Measurements from ENCODE around the gene AHDC1. TPM values are rescaled to one million over a fixed set of nuclear protein-coding genes. Genes with fewer than 3 reads are reported as not detected.
"Not testable (repeated sequence)": the region's sequence is repeated elsewhere in the genome, so short reads cannot be mapped to it uniquely, and the experiment has no call there.

Gene AHDC1
- polyA plus RNA-seq, 3 donors from 2014 or later = 1.2 to 6.3 TPM; not detected in 1

- Mint-ChIP-seq H3K27me3 (ENCODE audit: low read depth in 3 of 3) (peaks cover 4 to 20% (median 8%) of the 10 kb centered on the region in 3 donors), H3K27ac (peak overlapping the region in 2 of 6 donors; percentile 12 to 36), H3K4me3 (no peak overlapping the region), H3K9me3 (no peaks in the 10 kb centered on the region), H3K36me3 (no peaks in the 10 kb centered on the region), H3K4me1 (peaks cover 36 to 46% of the 10 kb centered on the region in 2 donors)
- DNase-seq = no peak
Observed at GRCh38 chr1:27638805-27639204, 34.9 kb upstream of the AHDC1 start.

DNA sequence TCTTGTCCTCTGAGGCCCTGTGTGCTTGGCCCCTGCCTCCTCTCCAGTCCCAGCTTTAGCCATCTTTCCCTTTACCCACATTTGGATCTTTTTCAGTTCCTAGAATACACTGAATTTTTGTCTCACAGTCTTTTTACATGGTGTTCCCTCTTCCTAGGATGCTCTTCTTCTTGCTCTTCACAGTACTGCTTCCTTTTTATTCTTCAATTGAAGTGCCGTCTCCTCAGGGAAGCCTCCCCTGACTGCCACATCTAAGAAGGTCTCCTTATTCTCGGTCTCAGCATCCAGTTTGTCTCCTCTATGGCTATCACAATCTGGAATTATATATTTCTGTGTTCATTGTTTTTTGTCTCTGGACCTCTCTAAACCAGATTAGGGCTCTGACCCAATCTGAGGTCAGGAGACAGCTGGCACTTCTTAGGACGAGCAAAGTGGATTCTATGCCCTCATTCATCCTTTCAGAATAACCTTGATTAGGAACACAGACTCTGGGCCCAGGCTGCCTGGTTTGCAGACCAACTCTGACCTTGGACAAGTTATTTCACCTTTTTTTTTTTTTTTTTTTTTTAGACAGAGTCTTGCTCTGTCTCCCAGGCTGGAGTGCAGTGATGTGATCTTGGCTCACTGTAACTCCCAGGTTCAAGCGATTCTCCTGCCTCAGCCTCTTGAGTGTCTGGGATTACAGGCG, 34.2 kb upstream of the AHDC1 start:
- H3K9me3 Mint-ChIP-seq = no peaks in the 10 kb centered on the region
- no peak for DNase-seq
- no peaks in the 10 kb centered on the region for H3K36me3 Mint-ChIP-seq
- peaks cover 4 to 22% (median 9%) of the 10 kb centered on the region in 3 donors for H3K27me3 Mint-ChIP-seq (ENCODE audit: low read depth in 3 of 3)
- H3K4me3 Mint-ChIP-seq = no peak overlapping the region
- H3K4me1 Mint-ChIP-seq = peaks cover 36 to 46% of the 10 kb centered on the region in 2 donors
- H3K27ac Mint-ChIP-seq = peak overlapping the region; percentile 25 to 92 (median 65)

DNA sequence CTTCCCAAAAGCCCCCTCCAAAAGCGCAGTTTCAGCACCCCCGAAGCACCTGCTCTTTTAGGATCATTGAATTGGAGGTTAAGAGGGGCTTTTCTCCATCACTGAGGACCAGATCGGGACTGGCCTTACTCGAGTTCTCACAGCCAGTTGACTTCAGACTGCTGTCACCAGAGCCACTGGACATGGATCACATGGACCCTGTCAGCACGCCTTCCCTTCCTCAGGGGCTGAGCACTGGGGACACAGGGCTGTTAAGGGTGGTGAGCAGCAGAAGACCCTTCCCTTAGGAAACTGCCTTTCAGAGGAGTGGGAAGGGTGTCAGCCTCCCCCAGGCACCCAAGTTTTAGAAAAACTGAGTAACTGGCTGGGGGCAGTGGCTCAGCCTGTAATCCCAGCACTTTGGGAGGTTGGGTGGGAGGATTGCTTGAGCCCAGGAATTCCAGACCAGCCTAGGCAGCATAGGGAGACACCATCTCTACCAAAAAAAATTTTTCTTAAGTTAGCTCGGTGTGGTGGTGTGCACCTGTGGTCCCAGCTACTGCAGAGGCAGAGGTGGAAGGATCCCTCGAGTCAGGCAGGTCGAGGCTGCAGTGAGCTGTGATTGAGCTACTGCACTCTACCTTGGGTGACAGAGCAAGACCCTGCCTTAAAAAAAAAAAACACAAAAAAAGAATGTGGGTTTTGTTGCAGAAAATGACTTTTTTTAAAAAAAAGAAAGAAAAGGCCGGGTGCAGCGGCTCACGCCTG, 31.6 kb upstream of the AHDC1 start:
- H3K4me1 Mint-ChIP-seq = peaks cover 62 to 72% of the 10 kb centered on the region in 2 donors
- no peak for DNase-seq
- no peaks in the 10 kb centered on the region for H3K9me3 Mint-ChIP-seq
- peak overlapping the region; percentile 71 to 97 (median 92) for H3K27ac Mint-ChIP-seq
- peak overlapping the region; percentile 68 to 89 (median 76) for H3K4me3 Mint-ChIP-seq
- no peaks in the 10 kb centered on the region for H3K36me3 Mint-ChIP-seq
- peaks cover 4 to 27% (median 9%) of the 10 kb centered on the region in 3 donors for H3K27me3 Mint-ChIP-seq (ENCODE audit: low read depth in 3 of 3)

- no peaks in the 10 kb centered on the region for H3K36me3 Mint-ChIP-seq
- peaks cover 68 to 78% of the 10 kb centered on the region in 2 donors for H3K4me1 Mint-ChIP-seq
- peak in 1 of 3 donors; percentile 36 for DNase-seq
- peak within 1 kb of the TSS; percentile 86 to 97 (median 93) for H3K27ac Mint-ChIP-seq
- H3K4me3 Mint-ChIP-seq = peak within 1 kb of the TSS; percentile 81 to 89 (median 86)
- H3K9me3 Mint-ChIP-seq = no peaks in the 10 kb centered on the region
- peaks cover 4 to 26% (median 9%) of the 10 kb centered on the region in 3 donors for H3K27me3 Mint-ChIP-seq (ENCODE audit: low read depth in 3 of 3)
Observed at GRCh38 chr1:27634985-27635367, 31.0 kb upstream of the AHDC1 start, which contains the start of gene FGR. Gene FGR (minus strand): TSS chr1:27635185. CDS start chr1:27623916, 11,269 bp downstream.

DNA sequence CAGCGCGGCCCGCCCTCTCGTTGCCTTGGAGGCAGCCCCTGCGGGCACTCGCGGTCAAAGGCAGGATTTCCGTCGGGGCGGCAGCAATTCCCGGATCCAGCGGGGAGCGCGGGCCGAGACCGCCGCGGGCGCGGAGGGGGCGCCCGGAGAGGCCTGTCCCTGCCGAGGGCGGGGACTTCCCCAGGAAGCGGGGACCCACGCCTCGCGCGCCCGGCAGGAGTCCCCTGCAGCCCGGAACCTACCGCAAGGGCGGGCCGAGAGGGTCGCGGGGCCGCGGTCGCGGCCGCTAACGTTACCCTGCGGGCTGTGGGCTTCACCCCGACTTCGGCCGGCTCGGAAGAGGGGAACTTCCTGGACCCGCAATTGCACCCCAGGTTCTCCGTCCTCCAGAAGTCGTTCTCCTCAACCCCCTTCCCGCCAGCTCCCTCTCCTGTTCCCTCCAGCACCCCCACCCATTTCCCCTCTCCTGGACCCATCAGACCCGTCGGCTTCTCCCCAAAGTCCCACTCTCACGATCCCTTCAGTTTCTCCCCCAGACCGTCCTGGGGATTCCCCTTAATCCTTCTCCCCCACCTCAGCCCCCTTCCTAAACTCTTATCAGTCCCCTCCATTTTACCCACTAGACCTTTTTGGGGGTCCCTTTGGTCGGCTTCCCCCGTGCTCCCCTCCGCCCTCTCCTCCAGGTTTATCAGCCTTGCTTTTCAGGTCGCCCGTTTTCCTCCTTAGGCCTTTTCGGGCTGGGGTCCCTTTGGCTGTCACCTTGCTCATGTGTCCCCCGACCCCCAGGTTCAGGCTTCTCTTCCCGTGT, 30.4 kb upstream of the AHDC1 start:
- Mint-ChIP-seq H3K27me3 (ENCODE audit: low read depth in 3 of 3) (peaks cover 7 to 25% (median 9%) of the 10 kb centered on the region in 3 donors), H3K27ac (peak overlapping the region; percentile 86 to 96 (median 93)), H3K4me1 (peaks cover 74 to 84% of the 10 kb centered on the region in 2 donors), H3K9me3 (no peaks in the 10 kb centered on the region), H3K36me3 (no peaks in the 10 kb centered on the region), H3K4me3 (peak overlapping the region; percentile 81 to 89 (median 86))
- DNase-seq = peak; percentile 73 to 78 (median 74)

GRCh38 chr1:27633640-27634176, 29.8 kb upstream of the AHDC1 start:
- Mint-ChIP-seq H3K27ac (peak overlapping the region; percentile 87 to 98 (median 95)), H3K4me1 (peaks cover 76 to 91% of the 10 kb centered on the region in 2 donors), H3K36me3 (no peaks in the 10 kb centered on the region), H3K4me3 (peak overlapping the region; percentile 79 to 86 (median 83)), H3K27me3 (ENCODE audit: low read depth in 3 of 3) (peaks cover 8 to 25% (median 9%) of the 10 kb centered on the region in 3 donors), H3K9me3 (no peaks in the 10 kb centered on the region)
- DNase-seq = no peak

GRCh38 chr1:27633298-27633610, 29.3 kb upstream of the AHDC1 start:
- no peaks in the 10 kb centered on the region for H3K9me3 Mint-ChIP-seq
- DNase-seq = no peak
- peak overlapping the region; percentile 79 to 86 (median 83) for H3K4me3 Mint-ChIP-seq
- H3K27me3 Mint-ChIP-seq (ENCODE audit: low read depth in 3 of 3) = peaks cover 9 to 25% (median 10%) of the 10 kb centered on the region in 3 donors
- peak overlapping the region; percentile 87 to 98 (median 95) for H3K27ac Mint-ChIP-seq
- H3K4me1 Mint-ChIP-seq = peaks cover 80 to 94% of the 10 kb centered on the region in 2 donors
- H3K36me3 Mint-ChIP-seq = no peaks in the 10 kb centered on the region

DNA sequence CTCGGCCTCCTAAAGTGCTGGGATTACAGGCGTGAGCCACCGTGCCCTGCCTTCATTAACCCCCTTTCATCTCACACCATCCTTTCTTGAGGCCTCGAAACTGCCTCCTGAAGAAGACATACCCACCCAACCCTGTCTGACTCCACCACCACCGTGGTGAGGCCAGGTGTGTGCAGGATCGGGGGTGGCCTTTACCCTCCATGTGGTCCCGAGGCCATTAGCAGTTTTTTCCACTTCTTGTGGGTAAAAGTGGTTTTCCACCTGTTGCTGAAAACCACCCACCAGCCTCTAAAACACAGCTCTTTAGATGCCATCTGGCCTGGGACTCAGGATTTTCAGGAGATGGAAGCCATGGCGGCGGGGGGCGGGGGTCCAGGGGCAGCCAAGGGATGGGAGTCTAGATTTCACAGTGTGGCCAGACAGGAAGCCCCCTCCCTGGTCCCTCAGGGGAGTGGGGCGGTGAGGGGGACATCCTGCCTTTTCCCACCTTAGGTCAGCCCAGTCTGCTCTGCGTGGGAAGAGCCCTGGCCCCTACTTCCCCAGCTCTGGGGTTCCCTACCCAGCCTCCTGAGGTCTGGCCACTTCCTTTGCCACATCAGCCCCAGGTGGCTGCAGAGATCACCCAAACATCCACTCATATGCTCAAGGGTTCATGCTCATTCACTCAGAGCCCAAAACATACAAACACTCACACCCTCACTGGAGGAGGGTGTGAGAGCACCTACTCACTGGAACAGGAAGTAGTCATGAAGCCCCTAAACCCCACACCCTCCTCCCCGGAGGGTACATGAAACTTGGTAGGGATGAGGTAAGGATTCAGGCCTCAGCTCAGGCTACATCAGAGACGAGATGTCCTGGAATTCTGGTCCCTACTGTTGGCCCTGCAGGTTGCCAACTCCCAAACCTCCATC, 28.7 kb upstream of the AHDC1 start:
- Mint-ChIP-seq H3K4me3 (peak overlapping the region; percentile 79 to 86 (median 83)), H3K27ac (peak overlapping the region; percentile 87 to 98 (median 95)), H3K36me3 (no peaks in the 10 kb centered on the region), H3K9me3 (no peaks in the 10 kb centered on the region), H3K4me1 (peaks cover 84 to 91% of the 10 kb centered on the region in 2 donors), H3K27me3 (ENCODE audit: low read depth in 3 of 3) (peaks cover 9 to 23% (median 10%) of the 10 kb centered on the region in 3 donors)
- DNase-seq = peak; percentile 56 to 64 (median 63)

DNA sequence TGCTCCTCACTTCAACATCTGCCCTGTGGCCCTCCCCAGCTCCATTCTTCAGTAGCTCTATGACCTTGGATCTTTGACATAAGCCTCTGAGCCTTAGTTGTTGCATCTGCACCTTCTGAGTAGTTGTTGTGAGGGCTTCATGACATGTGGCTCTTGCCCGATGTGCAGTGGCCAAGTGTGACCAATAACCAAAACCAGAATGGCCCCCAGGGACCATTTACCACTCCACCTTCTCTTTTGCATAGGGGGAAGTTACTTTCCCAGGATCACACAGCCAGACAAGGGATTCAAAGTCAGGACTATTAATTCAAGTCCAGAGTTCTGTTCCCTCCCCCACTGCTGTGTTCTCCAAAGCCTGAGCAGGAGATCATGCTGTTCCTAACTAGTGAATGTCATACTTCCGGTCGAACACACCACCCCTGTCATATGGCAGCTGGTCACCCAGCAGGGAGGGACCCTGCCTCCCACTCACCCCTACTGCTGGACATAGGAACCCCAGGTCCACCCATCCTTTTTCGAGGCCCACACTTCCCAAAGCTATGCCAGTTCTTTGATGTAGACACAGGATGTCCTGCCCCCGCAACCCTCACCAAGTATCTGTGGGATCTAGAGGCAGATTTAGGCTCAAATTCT, 27.0 kb upstream of the AHDC1 start:
- peaks cover 85 to 91% of the 10 kb centered on the region in 2 donors for H3K4me1 Mint-ChIP-seq
- DNase-seq = no peak
- H3K9me3 Mint-ChIP-seq = no peaks in the 10 kb centered on the region
- peaks cover 0 to 3% (median 3%) of the 10 kb centered on the region in 3 donors for H3K36me3 Mint-ChIP-seq
- H3K27ac Mint-ChIP-seq = peak overlapping the region; percentile 87 to 98 (median 95)
- H3K27me3 Mint-ChIP-seq (ENCODE audit: low read depth in 3 of 3) = peaks cover 5 to 14% (median 10%) of the 10 kb centered on the region in 3 donors
- H3K4me3 Mint-ChIP-seq = peak overlapping the region; percentile 78 to 86 (median 80)

DNA sequence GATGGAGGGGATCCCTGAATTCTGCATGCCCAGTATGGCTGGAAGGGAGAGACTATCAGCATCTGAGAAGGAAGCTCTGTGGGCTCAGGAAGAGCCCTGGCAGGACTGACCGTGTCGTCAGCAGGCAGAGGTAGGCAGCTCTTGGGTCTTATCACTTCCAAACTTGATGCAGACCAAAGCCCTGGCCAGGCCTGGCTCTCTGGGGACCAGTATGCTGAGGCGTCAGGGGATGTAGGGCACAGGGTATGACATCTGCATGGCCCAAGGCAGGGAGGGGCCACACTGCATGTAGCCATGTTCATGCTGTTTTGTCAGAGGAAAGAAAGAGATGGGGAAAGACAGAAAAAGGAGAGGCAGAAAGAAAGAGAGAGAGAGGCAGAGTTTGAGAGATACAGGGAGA, 24.8 kb upstream of the AHDC1 start:
- H3K27ac Mint-ChIP-seq = peak overlapping the region; percentile 77 to 98 (median 88)
- peak overlapping the region; percentile 7 to 69 (median 56) for H3K4me3 Mint-ChIP-seq
- H3K9me3 Mint-ChIP-seq = no peaks in the 10 kb centered on the region
- no peak for DNase-seq
- H3K36me3 Mint-ChIP-seq = peaks cover 0 to 3% (median 3%) of the 10 kb centered on the region in 3 donors
- peaks cover under 1 to 7% (median 6%) of the 10 kb centered on the region in 3 donors for H3K27me3 Mint-ChIP-seq (ENCODE audit: low read depth in 3 of 3)
- H3K4me1 Mint-ChIP-seq = peaks cover 73 to 75% of the 10 kb centered on the region in 2 donors

GRCh38 chr1:27627733-27628132, 23.8 kb upstream of the AHDC1 start:
- peak overlapping the region in 2 of 6 donors; percentile 13 to 49 for H3K27ac Mint-ChIP-seq
- H3K9me3 Mint-ChIP-seq; DNase-seq; H3K36me3 Mint-ChIP-seq; H3K27me3 Mint-ChIP-seq (ENCODE audit: low read depth in 3 of 3); H3K4me3 Mint-ChIP-seq: not testable (repeated sequence)
- peaks cover 63 to 65% of the 10 kb centered on the region in 2 donors for H3K4me1 Mint-ChIP-seq

DNA sequence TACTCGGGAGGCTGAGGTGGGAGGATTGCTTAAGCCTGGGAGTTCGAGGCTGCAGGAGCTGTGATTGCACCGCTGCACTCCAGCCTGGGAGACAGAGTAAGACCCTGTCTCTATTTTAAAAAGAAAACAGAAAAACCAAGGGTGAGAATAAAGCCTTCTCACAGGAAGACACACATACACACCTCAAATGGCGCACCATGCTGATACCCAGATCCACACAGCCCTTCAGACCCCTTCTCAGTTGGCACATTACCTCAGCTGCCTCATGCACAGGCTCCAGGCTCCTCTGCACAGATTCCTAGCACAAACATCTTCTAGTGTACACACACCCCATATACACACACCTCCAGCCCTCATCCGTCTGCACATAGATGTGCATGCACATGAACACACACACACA, 23.1 kb upstream of the AHDC1 start:
- DNase-seq = peak; percentile 67 to 69 (median 69)
- Mint-ChIP-seq H3K4me3 (no peak overlapping the region), H3K27me3 (ENCODE audit: low read depth in 3 of 3) (peaks cover 0 to 5% (median 3%) of the 10 kb centered on the region in 3 donors), H3K27ac (no peak overlapping the region), H3K4me1 (peaks cover 58 to 59% of the 10 kb centered on the region in 2 donors), H3K9me3 (no peaks in the 10 kb centered on the region), H3K36me3 (peaks cover 3 to 11% (median 6%) of the 10 kb centered on the region in 3 donors)

Measured in immature natural killer cell (primary cell).